ENCODE measurements around the gene TSPAN8.

Gene TSPAN8

GRCh38 chr12:71157601-71158233 is at the start of gene TSPAN8:
TSPAN8 (minus strand) TSS chr12:71157999; CDS start chr12:71157678, 321 bp downstream.
- no peak for DNase-seq (ENCODE audit: low spot score)

GRCh38 chr12:71201136-71201679 is 43.4 kb upstream of the TSPAN8 start:
- no peak for DNase-seq (ENCODE audit: low spot score)

More at GRCh38 chr12:71157601-71158233, at the start of gene TSPAN8:
- TF ChIP-seq CTCF (IDR thresholded peaks at IDR 0.05; ENCODE audit: extremely low read depth, missing control alignments) = no peak

GRCh38 chr12:71200706-71201105 is 42.9 kb upstream of the TSPAN8 start:
- DNase-seq (ENCODE audit: low spot score) = no peak
- TF ChIP-seq CTCF (IDR thresholded peaks at IDR 0.05; ENCODE audit: extremely low read depth, missing control alignments) = no peak

More at GRCh38 chr12:71201136-71201679, 43.4 kb upstream of the TSPAN8 start:
- TF ChIP-seq CTCF (IDR thresholded peaks at IDR 0.05; ENCODE audit: extremely low read depth, missing control alignments) = no peak

GRCh38 chr12:71197460-71197859 is 39.7 kb upstream of the TSPAN8 start:
- DNase-seq (ENCODE audit: low spot score) = no peak
- TF ChIP-seq CTCF (IDR thresholded peaks at IDR 0.05; ENCODE audit: extremely low read depth, missing control alignments) = no peak

GRCh38 chr12:71195338-71195896 is 37.6 kb upstream of the TSPAN8 start:
- DNase-seq (ENCODE audit: low spot score) = no peak
- no peak for TF ChIP-seq CTCF (IDR thresholded peaks at IDR 0.05; ENCODE audit: extremely low read depth, missing control alignments)

- TF ChIP-seq CTCF (IDR thresholded peaks at IDR 0.05; ENCODE audit: extremely low read depth, missing control alignments) = no peak
- DNase-seq (ENCODE audit: low spot score) = no peak
Observed at GRCh38 chr12:71194657-71195056, 36.9 kb upstream of the TSPAN8 start.

- no peak for DNase-seq (ENCODE audit: low spot score)
- no peak for TF ChIP-seq CTCF (IDR thresholded peaks at IDR 0.05; ENCODE audit: extremely low read depth, missing control alignments)
Observed at GRCh38 chr12:71193041-71193440, 35.2 kb upstream of the TSPAN8 start.

All from GM20000 (cell line).